Nucleus accumbens (tissue), 56 donors: ENCODE results near the gene AMBRA1.
A peak's percentile ranks its signal among the peaks of the same experiment; 100 is the strongest.
"Not testable (repeated sequence)": the region's sequence is repeated elsewhere in the genome, so short reads cannot be mapped to it uniquely, and the experiment has no call there.

Experiments
- DNase-seq, 56 donors: peaks; one replicate each; lab custom pipeline; 2025; lab: John Stamatoyannopoulos, UW

AMBRA1 gene

DNA sequence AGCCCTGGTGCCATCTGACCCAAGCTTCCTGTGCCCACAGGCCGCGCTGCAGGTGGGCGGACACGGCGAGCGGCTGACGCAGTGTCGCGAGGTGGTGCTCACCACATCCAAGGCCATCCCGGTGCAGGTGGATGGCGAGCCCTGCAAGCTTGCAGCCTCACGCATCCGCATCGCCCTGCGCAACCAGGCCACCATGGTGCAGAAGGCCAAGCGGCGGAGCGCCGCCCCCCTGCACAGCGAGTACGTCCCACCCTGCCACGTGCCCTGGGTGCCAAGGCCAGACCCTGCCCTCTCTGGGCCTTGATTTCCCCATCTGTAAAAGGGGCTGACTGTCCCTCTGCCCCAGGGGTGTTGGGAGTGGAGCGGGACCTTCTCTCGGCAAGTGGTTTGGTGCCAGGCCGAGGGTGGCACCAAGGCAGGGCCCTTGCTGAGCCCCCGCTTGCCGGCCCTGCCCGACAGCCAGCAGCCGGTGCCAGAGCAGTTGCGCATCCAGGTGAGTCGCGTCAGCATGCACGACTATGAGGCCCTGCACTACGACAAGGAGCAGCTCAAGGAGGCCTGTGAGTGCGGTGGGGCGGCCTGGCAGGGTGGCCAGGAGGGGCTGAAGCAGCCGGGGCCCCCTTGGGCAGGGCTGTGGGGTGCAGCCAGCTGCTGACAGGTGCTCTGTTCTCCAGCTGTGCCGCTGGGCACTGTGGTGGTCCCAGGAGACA lies 218.3 kb downstream of the AMBRA1 start:
- DNase-seq = no peak

- DNase-seq = no peak
Observed at GRCh38 chr11:46374815-46375214, 219.0 kb downstream of the AMBRA1 start.

- DNase-seq = no peak
Observed at GRCh38 chr11:46373787-46374740, 219.8 kb downstream of the AMBRA1 start.

DNA sequence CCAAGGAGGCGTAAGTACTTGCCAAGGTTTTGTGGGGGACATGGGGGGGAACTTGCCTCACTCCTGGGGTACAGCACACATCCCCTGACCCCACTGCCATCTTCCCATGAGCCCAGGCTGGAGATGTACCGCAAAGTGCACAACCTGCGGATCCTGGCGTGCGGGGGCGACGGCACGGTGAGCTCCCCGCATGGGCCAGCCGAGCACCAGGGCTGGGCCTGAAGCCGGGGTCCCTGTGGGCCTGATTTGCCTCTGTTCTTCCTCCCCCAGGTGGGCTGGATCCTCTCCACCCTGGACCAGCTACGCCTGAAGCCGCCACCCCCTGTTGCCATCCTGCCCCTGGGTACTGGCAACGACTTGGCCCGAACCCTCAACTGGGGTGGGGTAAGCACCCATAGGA lies 221.3 kb downstream of the AMBRA1 start:
- DNase-seq = not testable (repeated sequence)

DNA sequence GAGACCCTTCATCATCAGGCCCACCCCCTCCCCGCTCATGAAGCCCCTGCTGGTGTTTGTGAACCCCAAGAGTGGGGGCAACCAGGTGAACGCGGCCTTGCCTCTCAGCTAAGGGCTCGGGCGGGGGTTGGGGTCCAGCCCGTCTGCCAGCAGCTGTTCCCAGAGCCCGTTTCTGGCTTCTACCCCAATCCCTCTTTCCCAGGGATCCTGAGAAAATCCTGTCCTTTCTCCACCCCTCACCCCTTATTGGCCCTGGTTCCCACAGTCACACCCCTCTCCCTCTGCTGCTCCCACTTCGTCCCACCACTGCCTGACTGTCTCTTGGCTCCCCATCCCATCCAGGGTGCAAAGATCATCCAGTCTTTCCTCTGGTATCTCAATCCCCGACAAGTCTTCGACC lies 221.7 kb downstream of the AMBRA1 start:
- DNase-seq = no peak

DNA sequence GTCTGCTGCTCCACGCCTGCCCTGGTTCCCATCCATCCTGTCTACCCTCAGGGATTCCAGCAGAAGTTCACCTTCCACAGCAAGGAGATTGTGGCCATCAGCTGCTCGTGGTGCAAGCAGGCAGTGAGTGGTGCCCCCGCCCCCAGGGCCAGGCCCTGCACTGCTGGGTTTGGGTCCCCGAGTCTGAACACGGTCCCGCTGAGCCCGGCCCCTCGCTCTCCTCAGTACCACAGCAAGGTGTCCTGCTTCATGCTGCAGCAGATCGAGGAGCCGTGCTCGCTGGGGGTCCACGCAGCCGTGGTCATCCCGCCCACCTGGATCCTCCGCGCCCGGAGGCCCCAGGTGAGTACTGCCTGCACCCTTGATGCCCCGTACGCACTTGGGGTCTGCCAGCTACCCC lies 222.6 kb downstream of the AMBRA1 start:
- DNase-seq = not testable (repeated sequence)

DNA sequence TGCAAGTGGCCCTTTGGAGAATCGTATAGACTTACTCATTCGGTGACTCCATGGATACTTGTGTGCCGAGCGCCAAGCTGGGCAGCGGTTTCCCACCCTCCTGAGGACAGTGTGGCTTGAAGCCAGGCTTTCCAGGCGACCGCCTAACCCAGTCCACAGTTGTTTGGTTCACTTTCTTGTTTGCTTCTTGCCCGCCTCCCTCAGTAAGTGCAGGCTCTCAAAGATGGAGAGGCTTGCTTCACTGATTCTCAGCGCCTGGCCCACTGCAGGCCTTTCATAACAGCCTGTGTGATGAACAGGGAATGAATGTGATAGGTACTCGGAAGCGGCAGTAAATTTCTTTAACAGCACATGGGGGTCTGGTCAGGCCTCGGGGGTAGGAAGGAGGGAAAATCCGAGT lies 223.6 kb downstream of the AMBRA1 start:
- DNase-seq = no peak

DNA sequence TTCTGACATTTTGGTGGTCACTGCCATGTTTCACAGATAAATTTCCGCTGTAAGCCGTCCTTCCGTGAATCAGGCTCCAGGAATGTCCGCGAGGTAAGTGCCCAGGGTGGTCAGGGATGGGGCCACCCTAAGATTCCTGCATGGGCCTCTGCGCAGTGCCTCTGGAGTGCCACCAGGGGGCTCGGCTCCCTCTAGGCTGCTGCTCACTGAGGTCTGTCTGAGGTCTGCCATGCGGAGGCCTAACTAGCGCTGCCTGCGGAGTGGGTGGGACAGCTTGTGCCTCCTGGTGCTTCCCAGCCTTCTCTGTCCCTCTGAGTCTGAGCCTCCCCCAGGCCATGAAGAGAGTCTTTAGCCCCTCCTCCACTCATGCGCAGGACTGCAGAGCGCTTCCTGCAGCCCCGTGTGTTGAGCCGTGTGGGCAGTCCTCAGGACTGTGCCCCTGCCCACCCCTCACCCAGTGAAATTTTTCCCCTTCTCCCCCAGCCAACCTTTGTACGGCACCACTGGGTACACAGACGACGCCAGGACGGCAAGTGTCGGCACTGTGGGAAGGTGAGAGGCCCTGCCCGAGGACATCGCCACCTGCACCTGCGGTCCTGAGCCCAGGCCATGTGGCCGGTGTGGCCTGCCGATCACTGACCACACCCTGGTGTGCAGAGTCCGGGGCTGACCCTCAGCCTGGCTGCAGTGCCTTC lies 224.2 kb downstream of the AMBRA1 start:
- DNase-seq = peak in 6 of 56 donors; percentile 15 to 40 (median 32)

GRCh38 chr11:46367916-46368267 lies 225.9 kb downstream of the AMBRA1 start:
- DNase-seq = no peak

- DNase-seq = peak in 50 of 56 donors; percentile 18 to 84 (median 47)
Observed at GRCh38 chr11:46367244-46367915, 226.4 kb downstream of the AMBRA1 start.

DNA sequence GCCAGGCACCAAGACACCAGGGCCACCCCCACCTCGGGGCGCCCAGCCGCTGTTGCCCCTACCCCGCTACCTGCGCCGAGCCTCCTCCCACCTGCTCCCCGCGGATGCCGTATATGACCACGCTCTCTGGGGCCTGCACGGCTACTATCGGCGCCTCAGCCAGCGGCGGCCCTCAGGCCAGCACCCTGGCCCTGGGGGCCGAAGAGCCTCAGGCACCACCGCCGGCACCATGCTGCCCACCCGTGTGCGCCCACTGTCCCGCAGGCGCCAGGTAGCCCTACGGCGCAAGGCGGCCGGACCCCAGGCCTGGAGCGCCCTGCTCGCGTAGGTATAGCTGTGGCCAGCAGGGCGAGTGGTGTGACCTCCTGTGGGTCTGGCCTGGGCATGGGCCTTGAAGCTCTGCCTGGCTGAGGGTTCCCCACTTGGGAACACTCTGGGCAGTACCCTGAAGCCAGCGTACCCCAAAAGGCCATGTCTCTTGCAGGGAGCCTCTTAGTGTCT lies 227.1 kb downstream of the AMBRA1 start:
- no peak for DNase-seq

DNA sequence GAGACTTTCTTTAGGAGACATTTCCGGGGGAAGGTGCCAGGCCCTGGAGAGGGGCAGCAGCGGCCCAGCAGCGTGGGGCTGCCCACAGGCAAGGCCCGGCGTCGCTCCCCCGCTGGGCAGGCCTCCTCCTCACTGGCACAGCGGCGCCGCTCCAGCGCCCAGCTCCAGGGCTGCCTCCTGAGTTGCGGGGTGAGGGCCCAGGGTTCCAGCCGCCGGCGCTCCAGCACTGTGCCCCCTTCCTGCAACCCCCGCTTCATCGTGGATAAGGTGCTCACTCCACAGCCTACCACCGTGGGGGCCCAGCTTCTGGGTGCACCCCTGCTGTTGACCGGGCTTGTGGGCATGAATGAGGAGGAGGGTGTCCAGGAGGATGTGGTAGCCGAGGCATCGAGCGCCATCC lies 227.6 kb downstream of the AMBRA1 start:
- no peak for DNase-seq

DNA sequence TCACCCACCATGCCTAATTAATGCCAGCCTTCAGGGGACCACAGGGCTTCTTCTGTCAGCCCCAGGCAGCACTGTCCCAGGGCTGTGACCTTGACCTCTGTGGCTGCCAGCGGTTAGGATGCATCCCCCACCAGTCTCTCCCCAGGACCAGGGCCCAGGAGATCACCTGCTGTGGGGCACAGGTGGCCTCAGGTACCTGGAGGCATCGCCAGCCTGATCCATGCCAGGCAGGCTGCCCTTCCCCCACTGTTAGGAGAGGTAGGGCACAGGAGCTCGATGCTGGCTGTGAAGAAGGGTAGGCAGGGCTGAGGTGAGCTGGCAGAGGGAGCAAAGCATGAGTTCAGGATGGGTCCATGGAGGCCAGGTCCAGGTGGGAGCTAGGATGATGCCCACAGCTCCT lies 229.0 kb downstream of the AMBRA1 start:
- no peak for DNase-seq

- DNase-seq = no peak
Observed at GRCh38 chr11:46364056-46364455, 229.8 kb downstream of the AMBRA1 start.

DNA sequence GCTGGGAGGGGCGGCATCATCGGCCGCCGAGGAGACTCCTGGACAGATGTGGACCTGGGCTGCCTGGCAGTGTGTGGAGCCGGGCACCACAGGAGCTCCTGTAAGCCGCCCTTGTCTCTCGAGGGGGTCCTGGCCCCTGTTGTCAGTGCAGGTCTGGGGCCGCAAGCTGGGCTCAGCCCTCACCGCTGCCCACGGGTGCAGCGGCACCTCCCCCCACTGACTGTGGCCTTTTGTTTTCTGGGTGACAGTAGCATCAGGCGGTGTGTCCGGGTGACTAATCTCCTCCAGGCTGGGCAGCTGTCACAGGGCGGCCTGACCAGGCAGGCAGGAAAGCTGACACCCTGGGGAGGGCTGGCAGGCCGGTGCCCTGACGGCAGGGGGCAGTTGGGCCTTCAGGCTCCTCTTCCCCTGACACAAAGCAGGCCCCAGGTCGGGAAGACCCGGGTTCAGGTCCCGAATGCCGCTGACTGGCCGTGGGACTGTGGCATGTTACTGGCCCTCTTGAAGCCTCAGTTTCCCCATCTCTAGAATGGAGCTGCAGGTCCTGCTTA lies 230.3 kb downstream of the AMBRA1 start:
- DNase-seq = peak in 49 of 56 donors; percentile 27 to 92 (median 72)

- DNase-seq = peak in 30 of 56 donors; percentile 25 to 73 (median 48)
Observed at GRCh38 chr11:46363031-46363407, 230.8 kb downstream of the AMBRA1 start.

DNA sequence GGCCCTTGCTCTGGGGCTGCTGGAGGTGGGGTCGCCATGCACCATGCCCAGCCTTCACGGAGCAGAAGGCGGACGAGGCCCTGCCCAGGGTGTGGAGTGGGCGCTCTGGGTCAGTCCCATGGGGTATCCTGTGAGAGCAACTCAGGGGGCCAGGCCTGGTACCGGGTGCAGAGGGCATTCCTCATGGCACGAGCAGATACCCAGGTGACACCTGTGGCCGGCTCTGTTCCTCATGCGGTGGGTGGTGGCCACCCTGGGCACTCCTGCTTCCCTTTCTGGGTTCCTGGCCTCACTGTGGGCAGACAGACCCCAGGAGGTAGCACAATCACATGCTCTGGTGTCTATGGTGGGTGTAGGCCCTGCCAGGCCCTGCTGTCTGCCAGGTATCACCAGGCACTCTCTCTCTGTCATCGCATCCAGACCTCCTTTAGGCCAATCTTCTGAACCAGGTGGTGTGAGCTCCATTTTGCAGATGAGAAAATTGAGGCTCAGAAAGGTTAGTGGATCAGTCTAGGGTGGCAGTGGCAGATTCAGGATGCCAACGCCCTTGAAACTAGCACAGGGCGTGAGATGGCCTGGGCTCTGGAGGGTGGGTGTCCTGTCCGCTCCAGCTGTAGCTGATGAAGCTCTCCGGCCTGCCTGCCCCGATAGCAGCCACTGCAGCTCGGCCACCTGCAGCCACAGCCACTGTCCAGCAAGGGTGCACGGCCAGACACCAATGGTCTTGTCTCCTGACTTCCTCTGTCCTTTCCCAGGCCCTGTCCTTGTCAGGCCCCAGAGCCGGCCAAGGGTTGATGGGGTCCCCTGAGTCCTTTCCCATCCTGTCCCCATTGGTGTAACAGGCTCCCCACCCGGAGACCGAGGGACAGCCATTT lies 231.4 kb downstream of the AMBRA1 start:
- DNase-seq = peak in 1 of 56 donors; percentile 38

- DNase-seq = peak in 39 of 56 donors; percentile 14 to 78 (median 47)
Observed at GRCh38 chr11:46361283-46362155, 232.3 kb downstream of the AMBRA1 start.
